K562 (cell line): ENCODE results near the gene SLC25A51. TPM values are rescaled to one million over a fixed set of nuclear protein-coding genes. Genes with fewer than 3 reads are reported as not detected.

Experiments used
- BMI1 ChIP-seq: fragments of 150-350 bp; IDR thresholded peaks from 2 replicates; pipeline ENCODE4 v1.6.1; 2014; ENCODE audit warnings: low read length
- BRD9 ChIP-seq: fragments of 450-650 bp; IDR thresholded peaks from 2 replicates; pipeline ENCODE4 v1.6.1; 2018; ENCODE audit warnings: low read depth; ENCODE audit not compliant: partially characterized antibody
- HNRNPK ChIP-seq: fragments of 200-400 bp; formaldehyde crosslinking; IDR thresholded peaks from one replicate; pipeline ENCODE4 v1.6.1; 2018; ENCODE audit warnings: mild to moderate bottlenecking, low read depth, low read length; ENCODE audit not compliant: poor library complexity, severe bottlenecking
- LEF1 ChIP-seq: fragments of 450-650 bp; IDR thresholded peaks from 2 replicates; pipeline ENCODE4 v1.6.1; 2016; ENCODE audit warnings: mild to moderate bottlenecking
- MIER1 ChIP-seq: fragments of 450-650 bp; IDR thresholded peaks from 2 replicates; pipeline ENCODE4 v1.6.1; 2016; ENCODE audit warnings: antibody characterized with exemption, mild to moderate bottlenecking, low read depth
- RBM15 ChIP-seq: fragments of 200-400 bp; formaldehyde crosslinking; IDR thresholded peaks from 2 replicates; pipeline ENCODE4 v1.6.1; 2018; ENCODE audit warnings: mild to moderate bottlenecking, low read length, moderate library complexity; ENCODE audit not compliant: insufficient read depth
- SMAD4 ChIP-seq: fragments of 250-450 bp; sonication (Bioruptor Pico); conservative IDR thresholded peaks from 2 replicates; pipeline ENCODE4 v1.8.0; 2021; ENCODE audit warnings: inconsistent platforms, mild to moderate bottlenecking, moderate library complexity
- STAT5B ChIP-seq: fragments of 250-450 bp; sonication (Bioruptor Pico); IDR thresholded peaks from 2 replicates; pipeline ENCODE4 v1.8.0; 2021; ENCODE audit warnings: mild to moderate bottlenecking, inconsistent platforms
- U2AF1 ChIP-seq: fragments of 200-400 bp; formaldehyde crosslinking; optimal IDR thresholded peaks from 2 replicates; pipeline ENCODE3; 2017; ENCODE audit warnings: mild to moderate bottlenecking, low read depth, low read length, moderate library complexity
- ZNF347 ChIP-seq: fragments of 450-650 bp; formaldehyde crosslinking; IDR thresholded peaks from 2 replicates; pipeline ENCODE4 v1.4.0; 2020; ENCODE audit warnings: low read depth, mild to moderate bottlenecking, moderate library complexity
- polyA plus RNA-seq, 8 experiments: library from polyadenylated mRNA; depleted of rRNA in 4 of 8; stranded (reverse) in 5 of 8; unstranded in 3 of 8; fragments of >200 nt; fragmentation: Nextera tagmentation in 2 of 8; fragmentation: Illumina TruSeq in 1 of 8; extraction: Ambion mirVana in 2 of 8; extraction: Trizol in 1 of 8; gene quantifications; 2 replicates each; pipeline versions ENCODE4 v1.2.1 to v1.2.3, GENCODE V29; 2011 to 2014; ENCODE audit warnings: inconsistent platforms in 1 of 8, missing spikeins in 1 of 8
- total RNA-seq, 7 experiments: library from RNA; depleted of rRNA in 6 of 7; stranded (reverse); fragments of >200 nt in 6 of 7; fragmentation: Illumina TruSeq in 2 of 7; extraction: Trizol in 2 of 7; gene quantifications; 2 replicates each; pipeline versions ENCODE4 v1.2.1 to v1.2.3, GENCODE V29; 2011 to 2021; ENCODE audit warnings: low replicate concordance in 1 of 7
- TF ChIP-seq, protein P1 (sequence below), 2 experiments: fragments of 450-650 bp; IDR thresholded peaks; 2 replicates each; pipeline ENCODE4 v1.6.1; 2016; ENCODE audit warnings: mild to moderate bottlenecking in 2 of 2, borderline replicate concordance in 1 of 2, low read depth in 1 of 2, moderate library complexity in 1 of 2
- TF ChIP-seq, protein P2 (sequence below), 2 experiments: IDR thresholded peaks in 1 of 2; conservative IDR thresholded peaks in 1 of 2; 2 replicates each; pipeline ENCODE4 v1.6.1; 2016; ENCODE audit warnings: low read depth in 2 of 2, mild to moderate bottlenecking in 1 of 2, missing compliant biosample characterization in 1 of 2, missing genetic modification characterization in 1 of 2, moderate library complexity in 1 of 2
- TF ChIP-seq, protein P3 (sequence below), 3 experiments: IDR thresholded peaks in 2 of 3; conservative IDR thresholded peaks in 1 of 3; 2 replicates each; pipeline ENCODE4 v1.5.1; 2011 to 2012; ENCODE audit warnings: low read length in 3 of 3, mild to moderate bottlenecking in 3 of 3, control low read depth in 2 of 3, improper control_type of control experiment in 1 of 3, inconsistent platforms in 1 of 3, low read depth in 1 of 3, mixed read lengths in 1 of 3, moderate library complexity in 1 of 3; ENCODE audit not compliant: insufficient read depth in 2 of 3

Gene SLC25A51
- total and polyA plus RNA-seq, 9 of the 15 experiments (the other 6 are each of a cell fraction or from before 2014, with no cell fraction given) = 9.1 to 40.7 (median 24.5) TPM

DNA sequence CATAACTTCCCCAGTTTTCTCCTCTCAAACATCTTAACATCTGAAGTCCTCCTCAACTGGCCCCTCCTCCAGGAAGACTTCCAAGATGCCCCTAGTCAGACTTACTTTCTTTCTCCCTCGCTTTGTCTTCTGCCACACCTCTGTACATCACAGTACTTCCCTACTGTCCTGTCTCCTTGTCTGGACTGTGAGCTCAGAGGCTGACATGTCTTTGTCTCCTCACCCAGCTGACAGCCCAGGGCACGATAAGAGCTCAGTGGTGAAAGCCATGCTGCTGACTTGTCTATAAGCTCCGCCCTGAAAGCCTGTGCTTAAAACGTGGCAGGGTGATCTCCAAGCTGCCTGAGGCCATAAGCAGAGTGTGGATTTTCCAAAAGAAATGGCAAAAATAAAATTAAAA lies 33.0 kb upstream of the SLC25A51 start (continued):
- TF ChIP-seq, protein P1, sequence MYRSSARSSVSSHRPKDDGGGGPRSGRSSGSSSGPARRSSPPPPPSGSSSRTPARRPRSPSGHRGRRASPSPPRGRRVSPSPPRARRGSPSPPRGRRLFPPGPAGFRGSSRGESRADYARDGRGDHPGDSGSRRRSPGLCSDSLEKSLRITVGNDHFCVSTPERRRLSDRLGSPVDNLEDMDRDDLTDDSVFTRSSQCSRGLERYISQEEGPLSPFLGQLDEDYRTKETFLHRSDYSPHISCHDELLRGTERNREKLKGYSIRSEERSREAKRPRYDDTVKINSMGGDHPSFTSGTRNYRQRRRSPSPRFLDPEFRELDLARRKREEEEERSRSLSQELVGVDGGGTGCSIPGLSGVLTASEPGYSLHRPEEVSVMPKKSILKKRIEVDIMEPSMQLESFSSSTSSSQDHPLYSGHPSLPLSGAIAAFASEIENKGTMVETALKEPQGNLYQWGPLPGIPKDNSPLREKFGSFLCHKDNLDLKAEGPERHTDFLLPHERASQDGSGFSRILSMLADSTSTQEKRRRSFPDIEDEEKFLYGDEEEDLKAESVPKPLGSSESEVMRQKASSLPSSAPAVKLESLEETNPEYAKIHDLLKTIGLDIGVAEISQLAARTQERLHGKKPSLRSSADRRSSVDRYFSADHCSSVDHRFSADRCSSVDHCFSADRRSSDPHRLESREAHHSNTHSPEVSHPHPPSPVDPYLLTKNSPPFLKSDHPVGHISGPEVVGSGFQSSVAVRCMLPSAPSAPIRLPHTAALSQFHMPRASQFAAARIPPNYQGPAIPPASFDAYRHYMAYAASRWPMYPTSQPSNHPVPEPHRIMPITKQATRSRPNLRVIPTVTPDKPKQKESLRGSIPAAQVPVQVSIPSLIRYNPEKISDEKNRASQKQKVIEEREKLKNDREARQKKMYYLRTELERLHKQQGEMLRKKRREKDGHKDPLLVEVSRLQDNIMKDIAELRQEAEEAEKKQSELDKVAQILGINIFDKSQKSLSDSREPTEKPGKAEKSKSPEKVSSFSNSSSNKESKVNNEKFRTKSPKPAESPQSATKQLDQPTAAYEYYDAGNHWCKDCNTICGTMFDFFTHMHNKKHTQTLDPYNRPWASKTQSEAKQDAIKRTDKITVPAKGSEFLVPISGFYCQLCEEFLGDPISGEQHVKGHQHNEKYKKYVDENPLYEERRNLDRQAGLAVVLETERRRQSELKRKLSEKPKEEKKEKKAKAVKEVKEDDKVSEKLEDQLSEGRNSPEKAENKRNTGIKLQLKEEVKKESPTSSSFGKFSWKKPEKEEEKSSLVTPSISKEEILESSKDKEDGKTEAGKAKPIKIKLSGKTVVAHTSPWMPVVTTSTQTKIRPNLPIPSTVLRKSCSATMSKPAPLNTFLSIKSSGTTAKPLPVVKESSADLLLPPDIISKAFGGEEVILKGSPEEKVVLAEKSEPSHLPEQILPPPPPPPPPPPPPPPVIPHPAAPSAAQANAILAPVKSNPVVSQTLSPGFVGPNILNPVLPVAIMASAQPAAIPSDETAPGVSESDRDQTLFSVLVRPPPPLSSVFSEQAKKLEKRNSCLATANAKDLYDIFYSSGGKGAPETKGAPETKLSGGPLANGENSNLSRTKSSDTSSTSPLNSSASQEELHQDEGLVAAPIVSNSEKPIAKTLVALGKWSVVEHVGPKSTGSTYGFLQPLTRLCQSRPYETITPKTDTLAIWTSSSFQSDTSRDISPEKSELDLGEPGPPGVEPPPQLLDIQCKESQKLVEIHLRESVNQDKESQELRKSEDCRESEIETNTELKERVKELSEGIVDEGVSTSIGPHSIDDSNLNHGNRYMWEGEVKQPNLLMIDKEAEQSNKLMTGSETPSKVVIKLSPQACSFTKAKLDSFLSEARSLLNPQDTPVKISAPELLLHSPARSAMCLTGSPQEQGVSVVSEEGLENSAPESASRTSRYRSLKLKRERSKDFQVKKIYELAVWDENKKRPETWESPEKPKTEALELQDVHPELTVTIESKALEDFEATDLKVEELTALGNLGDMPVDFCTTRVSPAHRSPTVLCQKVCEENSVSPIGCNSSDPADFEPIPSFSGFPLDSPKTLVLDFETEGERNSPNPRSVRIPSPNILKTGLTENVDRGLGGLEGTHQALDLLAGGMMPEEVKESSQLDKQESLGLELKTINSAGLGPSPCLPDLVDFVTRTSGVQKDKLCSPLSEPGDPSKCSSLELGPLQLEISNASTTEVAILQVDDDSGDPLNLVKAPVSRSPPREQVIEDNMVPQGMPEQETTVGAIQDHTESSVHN (IDR thresholded peaks at IDR 0.05; ENCODE audit: borderline replicate concordance in 1 of 2, low read depth in 1 of 2) = peak in 1 of 2 experiments; percentile 90; a peak in 2 of 4 replicates
- TF ChIP-seq HNRNPK = no peak
- TF ChIP-seq BRD9 = no peak
- peak; percentile 74 for TF ChIP-seq SMAD4 (CRISPR knock-in tag)
- TF ChIP-seq ZNF347 = no peak
- no peak for TF ChIP-seq BMI1
- TF ChIP-seq STAT5B = no peak
- peak; percentile 71 for TF ChIP-seq LEF1
- no peak for TF ChIP-seq U2AF1
- TF ChIP-seq, protein P2, sequence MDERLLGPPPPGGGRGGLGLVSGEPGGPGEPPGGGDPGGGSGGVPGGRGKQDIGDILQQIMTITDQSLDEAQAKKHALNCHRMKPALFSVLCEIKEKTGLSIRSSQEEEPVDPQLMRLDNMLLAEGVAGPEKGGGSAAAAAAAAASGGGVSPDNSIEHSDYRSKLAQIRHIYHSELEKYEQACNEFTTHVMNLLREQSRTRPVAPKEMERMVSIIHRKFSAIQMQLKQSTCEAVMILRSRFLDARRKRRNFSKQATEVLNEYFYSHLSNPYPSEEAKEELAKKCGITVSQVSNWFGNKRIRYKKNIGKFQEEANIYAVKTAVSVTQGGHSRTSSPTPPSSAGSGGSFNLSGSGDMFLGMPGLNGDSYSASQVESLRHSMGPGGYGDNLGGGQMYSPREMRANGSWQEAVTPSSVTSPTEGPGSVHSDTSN (CRISPR knock-in tag; IDR thresholded peaks at IDR 0.05; ENCODE audit: low read depth) = no peak
- TF ChIP-seq, protein P2 (tag; conservative IDR thresholded peaks at IDR 0.05; ENCODE audit: low read depth) = peak; percentile 95
- TF ChIP-seq MIER1 = no peak
- TF ChIP-seq, protein P3, sequence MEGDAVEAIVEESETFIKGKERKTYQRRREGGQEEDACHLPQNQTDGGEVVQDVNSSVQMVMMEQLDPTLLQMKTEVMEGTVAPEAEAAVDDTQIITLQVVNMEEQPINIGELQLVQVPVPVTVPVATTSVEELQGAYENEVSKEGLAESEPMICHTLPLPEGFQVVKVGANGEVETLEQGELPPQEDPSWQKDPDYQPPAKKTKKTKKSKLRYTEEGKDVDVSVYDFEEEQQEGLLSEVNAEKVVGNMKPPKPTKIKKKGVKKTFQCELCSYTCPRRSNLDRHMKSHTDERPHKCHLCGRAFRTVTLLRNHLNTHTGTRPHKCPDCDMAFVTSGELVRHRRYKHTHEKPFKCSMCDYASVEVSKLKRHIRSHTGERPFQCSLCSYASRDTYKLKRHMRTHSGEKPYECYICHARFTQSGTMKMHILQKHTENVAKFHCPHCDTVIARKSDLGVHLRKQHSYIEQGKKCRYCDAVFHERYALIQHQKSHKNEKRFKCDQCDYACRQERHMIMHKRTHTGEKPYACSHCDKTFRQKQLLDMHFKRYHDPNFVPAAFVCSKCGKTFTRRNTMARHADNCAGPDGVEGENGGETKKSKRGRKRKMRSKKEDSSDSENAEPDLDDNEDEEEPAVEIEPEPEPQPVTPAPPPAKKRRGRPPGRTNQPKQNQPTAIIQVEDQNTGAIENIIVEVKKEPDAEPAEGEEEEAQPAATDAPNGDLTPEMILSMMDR (IDR thresholded peaks at IDR 0.05 in 2 of 3, conservative IDR thresholded peaks at IDR 0.05 in 1 of 3; ENCODE audit: insufficient read depth in 2 of 3, low read depth in 1 of 3, low read length in 3 of 3) = 0 out of 6 replicates have a peak, but pooled peaks of 1 of the 3 experiments have one; percentile 6
- no peak for TF ChIP-seq RBM15
